GM23338 (cell line): ENCODE data around the gene SLC22A17. TPM values are rescaled to one million over a fixed set of nuclear protein-coding genes. Genes with fewer than 3 reads are reported as not detected.

ENCODE experiments used
- ATAC-seq: fragments of 200-7000 bp; cut with Tn5 transposase; 3 replicates; pipeline ENCODE4 v1.9.1; 2020
- DNase-seq: peaks from one replicate; pipeline ENCODE4 v3.0.0-alpha.2; 2015; ENCODE audit warnings: low spot score
- H2AFZ ChIP-seq: fragments of 200-600 bp; sonication (generic); 2 replicates; pipeline ENCODE4 v1.8.0; 2016; ENCODE audit warnings: antibody characterized with exemption, mild to moderate bottlenecking, moderate library complexity
- H3F3A ChIP-seq: fragments of 200-600 bp; sonication (generic); replicated peaks from 2 replicates; pipeline ENCODE4 v1.8.0; 2017; ENCODE audit warnings: antibody characterized with exemption, mixed run types, low read depth
- H3K27ac ChIP-seq: fragments of 200-600 bp; sonication (generic); 2 replicates; pipeline ENCODE4 v1.6.1; 2016; ENCODE audit warnings: low read depth
- H3K27me3 ChIP-seq: fragments of 200-600 bp; sonication (generic); 2 replicates; pipeline ENCODE4 v1.8.0; 2016; ENCODE audit warnings: mild to moderate bottlenecking, mixed run types, moderate library complexity; ENCODE audit not compliant: insufficient read depth
- H3K36me3 ChIP-seq: fragments of 200-600 bp; sonication (generic); 2 replicates; pipeline ENCODE4 v1.8.0; 2016; ENCODE audit warnings: mild to moderate bottlenecking; ENCODE audit not compliant: insufficient read depth
- H3K4me1 ChIP-seq: fragments of 200-600 bp; sonication (generic); 2 replicates; pipeline ENCODE4 v1.8.0; 2016; ENCODE audit warnings: mild to moderate bottlenecking, moderate library complexity; ENCODE audit not compliant: insufficient read depth
- H3K4me2 ChIP-seq: fragments of 200-600 bp; sonication (generic); 2 replicates; pipeline ENCODE4 v1.7.1; 2017; ENCODE audit warnings: mixed run types
- H3K4me3 ChIP-seq: fragments of 200-600 bp; sonication (generic); 2 replicates; pipeline ENCODE4 v1.6.1; 2016; ENCODE audit warnings: mixed run types
- H3K79me2 ChIP-seq: fragments of 200-600 bp; sonication (generic); replicated peaks from 2 replicates; pipeline ENCODE4 v1.8.0; 2017; ENCODE audit warnings: mild to moderate bottlenecking; ENCODE audit not compliant: insufficient read depth
- H3K9me2 ChIP-seq: fragments of 200-600 bp; sonication (generic); 2 replicates; pipeline ENCODE4 v1.8.0; 2017; ENCODE audit not compliant: insufficient read depth
- H4K20me1 ChIP-seq: fragments of 200-600 bp; sonication (generic); replicated peaks from 2 replicates; pipeline ENCODE4 v1.8.0; 2017; ENCODE audit warnings: mild to moderate bottlenecking; ENCODE audit not compliant: insufficient read depth
- H3K27ac Mint-ChIP-seq: 2 replicates; pipeline ENCODE4 v1.8.0; 2020; ENCODE audit warnings: inconsistent platforms, mild to moderate bottlenecking, moderate library complexity, mixed read lengths
- H3K27me3 Mint-ChIP-seq: 3 replicates; pipeline ENCODE4 v1.8.0; 2022; ENCODE audit warnings: low read depth, mild to moderate bottlenecking, moderate library complexity, mixed read lengths, inconsistent platforms; ENCODE audit not compliant: insufficient read depth, poor library complexity
- H3K36me3 Mint-ChIP-seq: 3 replicates; pipeline ENCODE4 v1.8.0; 2021; ENCODE audit warnings: low read depth, mild to moderate bottlenecking, inconsistent platforms, moderate library complexity, mixed read lengths
- H3K4me1 Mint-ChIP-seq: 3 replicates; pipeline ENCODE4 v1.8.0; 2020; ENCODE audit warnings: mild to moderate bottlenecking, inconsistent platforms, mixed read lengths
- H3K4me3 Mint-ChIP-seq: 3 replicates; pipeline ENCODE4 v1.8.0; 2021; ENCODE audit warnings: moderate library complexity, mild to moderate bottlenecking, inconsistent platforms, mixed read lengths
- H3K9me3 Mint-ChIP-seq: 3 replicates; pipeline ENCODE4 v1.8.0; 2020; ENCODE audit warnings: moderate library complexity, mild to moderate bottlenecking, inconsistent platforms, mixed read lengths
- CREB1 ChIP-seq: fragments of 250-450 bp; sonication (Bioruptor Pico); IDR thresholded peaks from 2 replicates; pipeline ENCODE4 v1.5.0; 2020; ENCODE audit warnings: low read depth, mild to moderate bottlenecking, moderate library complexity
- ETS1 ChIP-seq: IDR thresholded peaks from 2 replicates; pipeline ENCODE4 v1.6.1; 2016; ENCODE audit warnings: antibody characterized with exemption
- EZH2 ChIP-seq: fragments of 200-600 bp; sonication (generic); IDR thresholded peaks from one replicate; pipeline ENCODE4 v1.8.0; 2017; ENCODE audit warnings: antibody characterized with exemption, mild to moderate bottlenecking, low read depth; ENCODE audit not compliant: unreplicated experiment
- EZH2phosphoT487 ChIP-seq: fragments of 200-600 bp; sonication (generic); IDR thresholded peaks from one replicate; pipeline ENCODE4 v1.8.1; 2018; ENCODE audit warnings: antibody characterized with exemption; ENCODE audit not compliant: unreplicated experiment
- NANOG ChIP-seq: IDR thresholded peaks from 2 replicates; pipeline ENCODE4 v1.6.1; 2016; ENCODE audit warnings: antibody characterized with exemption, borderline replicate concordance
- POLR2AphosphoS5 ChIP-seq: IDR thresholded peaks from 2 replicates; pipeline ENCODE4 v1.6.1; 2016; ENCODE audit warnings: antibody characterized with exemption, low read depth
- STAT1 ChIP-seq: IDR thresholded peaks from one replicate; pipeline ENCODE4 v1.6.1; 2016; ENCODE audit warnings: antibody characterized with exemption; ENCODE audit not compliant: unreplicated experiment
- ZNF114 ChIP-seq: fragments of 250-450 bp; sonication (Bioruptor Pico); IDR thresholded peaks from 2 replicates; pipeline ENCODE4 v1.5.0; 2020; ENCODE audit warnings: mild to moderate bottlenecking, moderate library complexity
- ZNF331 ChIP-seq: fragments of 250-450 bp; sonication (Bioruptor Pico); IDR thresholded peaks from 2 replicates; pipeline ENCODE4 v1.5.0; 2020; ENCODE audit warnings: low read depth, mild to moderate bottlenecking, moderate library complexity
- polyA plus RNA-seq: library from polyadenylated mRNA; unstranded; fragments of >200 nt; fragmentation: Nextera tagmentation; extraction: Ambion mirVana; gene quantifications from 2 replicates; pipeline ENCODE4 v1.2.1, GENCODE V29; 2016
- total RNA-seq: library from RNA; depleted of rRNA; stranded (reverse); fragments of >200 nt; shearing (Covaris generic); gene quantifications from 2 replicates; pipeline ENCODE4 v1.2.3, GENCODE V29; 2014
- TF ChIP-seq, protein P1 (sequence below): IDR thresholded peaks from one replicate; pipeline ENCODE4 v1.6.1; 2018; ENCODE audit warnings: antibody characterized with exemption; ENCODE audit not compliant: unreplicated experiment

Gene SLC22A17
- total and polyA plus RNA-seq, 2 experiments from 2014 or later, result 28.6 to 56.6 TPM

DNA sequence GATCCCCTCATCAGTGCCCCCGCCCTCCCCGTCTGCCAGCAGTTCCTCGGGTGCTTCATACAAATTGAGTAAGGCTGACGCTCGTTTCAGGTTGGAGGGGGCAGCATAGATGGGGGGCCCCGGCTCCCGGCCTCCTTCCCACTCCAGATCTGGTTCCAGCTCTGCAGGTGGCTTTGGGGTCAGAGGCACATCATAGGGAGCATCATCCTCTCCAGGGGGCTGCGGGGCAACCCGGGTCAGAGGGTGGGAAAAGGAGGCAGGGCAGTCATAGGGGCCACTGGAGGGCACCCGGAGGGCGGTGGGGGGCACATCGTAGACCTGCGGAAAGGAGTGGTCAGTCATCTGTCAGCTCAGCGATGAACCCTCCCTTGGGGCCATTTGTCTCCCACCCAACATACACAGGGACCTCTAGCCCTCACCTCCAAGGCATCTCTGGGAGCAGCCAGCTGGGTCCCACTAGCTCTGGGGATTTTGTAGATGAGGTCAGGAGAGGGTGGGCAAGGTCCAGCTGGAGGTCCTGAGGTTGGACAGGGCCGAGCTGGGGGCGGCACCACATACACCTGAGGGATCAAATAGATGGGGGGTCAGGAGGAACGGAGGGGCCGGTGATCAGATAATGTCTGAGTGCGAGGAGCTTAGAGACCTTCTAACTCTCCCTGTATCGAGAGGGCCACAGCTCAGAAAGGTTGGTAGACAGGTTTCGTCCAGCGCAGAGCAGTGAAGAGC lies 7.2 kb upstream of the SLC22A17 start:
- no peak for DNase-seq
- H3K27ac Mint-ChIP-seq, result no peak overlapping the region
- peaks cover 20% of the 10 kb centered on the region for H3K27me3 Mint-ChIP-seq

DNA sequence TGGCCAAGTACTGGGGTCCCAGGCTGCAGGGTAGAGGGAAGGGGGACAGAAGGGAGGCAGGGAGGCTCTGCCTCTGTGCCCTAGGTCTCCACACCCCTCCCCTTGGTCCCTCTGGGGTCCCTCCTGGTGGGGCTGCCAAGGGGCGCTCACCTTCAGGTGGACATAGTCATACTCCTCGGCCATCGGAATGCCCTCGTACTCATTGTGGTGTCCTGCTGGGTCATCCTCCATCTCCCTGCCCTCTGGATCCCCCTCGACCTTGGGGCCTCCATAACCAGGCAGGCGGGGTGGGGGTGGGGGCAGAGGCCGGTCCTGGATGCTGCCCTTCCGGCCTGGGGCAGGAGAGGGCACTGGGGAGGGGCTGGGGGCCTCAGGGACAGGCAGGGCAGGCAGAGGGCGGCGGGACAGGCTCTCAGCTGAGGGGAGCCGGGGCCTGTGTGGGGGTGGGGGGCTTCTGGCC lies 6.5 kb upstream of the SLC22A17 start:
- no peak for DNase-seq
- TF ChIP-seq ETS1 (no peak), ZNF114 (CRISPR knock-in tag) (no peak), POLR2AphosphoS5 (no peak)
- H3F3A ChIP-seq, result peaks cover 8% of the 10 kb centered on the region; the same call in 1 of the 2 replicates

More for the DNA sequence above, 7.2 kb upstream of the SLC22A17 start:
- no peaks in the 10 kb centered on the region; the same call in 2 of the 3 replicates for H3K9me3 Mint-ChIP-seq
- ATAC-seq, result no peak
- H4K20me1 ChIP-seq, result peaks cover 3% of the 10 kb centered on the region; the same call in 1 of the 2 replicates
- H3K4me3 ChIP-seq, result no peak overlapping the region
- H3K27me3 ChIP-seq, result peaks cover 19% of the 10 kb centered on the region
- H2AFZ ChIP-seq, result no peak overlapping the region
- H3F3A ChIP-seq, result peaks cover 9% of the 10 kb centered on the region; the same call in 1 of the 2 replicates
- H3K4me3 Mint-ChIP-seq, result no peak overlapping the region
- H3K4me2 ChIP-seq, result no peak overlapping the region
- peaks cover 33% of the 10 kb centered on the region for H3K36me3 Mint-ChIP-seq
- H3K4me1 ChIP-seq, result peaks cover 22% of the 10 kb centered on the region
- H3K36me3 ChIP-seq, result no peaks in the 10 kb centered on the region
- H3K79me2 ChIP-seq, result peaks cover 5% of the 10 kb centered on the region; the same call in 1 of the 2 replicates
- TF ChIP-seq, protein P1, sequence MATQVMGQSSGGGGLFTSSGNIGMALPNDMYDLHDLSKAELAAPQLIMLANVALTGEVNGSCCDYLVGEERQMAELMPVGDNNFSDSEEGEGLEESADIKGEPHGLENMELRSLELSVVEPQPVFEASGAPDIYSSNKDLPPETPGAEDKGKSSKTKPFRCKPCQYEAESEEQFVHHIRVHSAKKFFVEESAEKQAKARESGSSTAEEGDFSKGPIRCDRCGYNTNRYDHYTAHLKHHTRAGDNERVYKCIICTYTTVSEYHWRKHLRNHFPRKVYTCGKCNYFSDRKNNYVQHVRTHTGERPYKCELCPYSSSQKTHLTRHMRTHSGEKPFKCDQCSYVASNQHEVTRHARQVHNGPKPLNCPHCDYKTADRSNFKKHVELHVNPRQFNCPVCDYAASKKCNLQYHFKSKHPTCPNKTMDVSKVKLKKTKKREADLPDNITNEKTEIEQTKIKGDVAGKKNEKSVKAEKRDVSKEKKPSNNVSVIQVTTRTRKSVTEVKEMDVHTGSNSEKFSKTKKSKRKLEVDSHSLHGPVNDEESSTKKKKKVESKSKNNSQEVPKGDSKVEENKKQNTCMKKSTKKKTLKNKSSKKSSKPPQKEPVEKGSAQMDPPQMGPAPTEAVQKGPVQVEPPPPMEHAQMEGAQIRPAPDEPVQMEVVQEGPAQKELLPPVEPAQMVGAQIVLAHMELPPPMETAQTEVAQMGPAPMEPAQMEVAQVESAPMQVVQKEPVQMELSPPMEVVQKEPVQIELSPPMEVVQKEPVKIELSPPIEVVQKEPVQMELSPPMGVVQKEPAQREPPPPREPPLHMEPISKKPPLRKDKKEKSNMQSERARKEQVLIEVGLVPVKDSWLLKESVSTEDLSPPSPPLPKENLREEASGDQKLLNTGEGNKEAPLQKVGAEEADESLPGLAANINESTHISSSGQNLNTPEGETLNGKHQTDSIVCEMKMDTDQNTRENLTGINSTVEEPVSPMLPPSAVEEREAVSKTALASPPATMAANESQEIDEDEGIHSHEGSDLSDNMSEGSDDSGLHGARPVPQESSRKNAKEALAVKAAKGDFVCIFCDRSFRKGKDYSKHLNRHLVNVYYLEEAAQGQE, result no peak
- TF ChIP-seq NANOG (no peak), ZNF331 (no peak), EZH2 (no peak), ETS1 (no peak), STAT1 (no peak), POLR2AphosphoS5 (no peak), EZH2phosphoT487 (no peak), CREB1 (no peak), ZNF114 (CRISPR knock-in tag) (no peak)
- H3K4me1 Mint-ChIP-seq, result peaks cover 33% of the 10 kb centered on the region
- H3K27ac ChIP-seq, result no peak overlapping the region
- no peaks in the 10 kb centered on the region for H3K9me2 ChIP-seq

More for the DNA sequence above, 6.5 kb upstream of the SLC22A17 start:
- Histone ChIP-seq H3K4me1 (peaks cover 18% of the 10 kb centered on the region), H3K36me3 (no peaks in the 10 kb centered on the region), H3K79me2 (no peaks in the 10 kb centered on the region), H3K9me2 (no peaks in the 10 kb centered on the region), H3K4me3 (no peak overlapping the region), H4K20me1 (peaks cover 3% of the 10 kb centered on the region; the same call in 1 of the 2 replicates), H2AFZ (no peak overlapping the region), H3K4me2 (no peak overlapping the region), H3K27me3 (peaks cover 17% of the 10 kb centered on the region), H3K27ac (no peak overlapping the region)
- no peak overlapping the region for H3K4me3 Mint-ChIP-seq
- peaks cover 14% of the 10 kb centered on the region for H3K27me3 Mint-ChIP-seq
- H3K9me3 Mint-ChIP-seq, result no peaks in the 10 kb centered on the region; the same call in 2 of the 3 replicates
- peaks cover 30% of the 10 kb centered on the region for H3K4me1 Mint-ChIP-seq
- H3K27ac Mint-ChIP-seq, result no peak overlapping the region
- H3K36me3 Mint-ChIP-seq, result peaks cover 33% of the 10 kb centered on the region
- ATAC-seq, result no peak
